ENCODE data around the gene CPSF3. TPM values are rescaled to one million over a fixed set of nuclear protein-coding genes. Genes with fewer than 3 reads are reported as not detected.

The CPSF3 gene
- total RNA-seq, 1 experiment from 2014 or later, result 54.7 TPM

DNA sequence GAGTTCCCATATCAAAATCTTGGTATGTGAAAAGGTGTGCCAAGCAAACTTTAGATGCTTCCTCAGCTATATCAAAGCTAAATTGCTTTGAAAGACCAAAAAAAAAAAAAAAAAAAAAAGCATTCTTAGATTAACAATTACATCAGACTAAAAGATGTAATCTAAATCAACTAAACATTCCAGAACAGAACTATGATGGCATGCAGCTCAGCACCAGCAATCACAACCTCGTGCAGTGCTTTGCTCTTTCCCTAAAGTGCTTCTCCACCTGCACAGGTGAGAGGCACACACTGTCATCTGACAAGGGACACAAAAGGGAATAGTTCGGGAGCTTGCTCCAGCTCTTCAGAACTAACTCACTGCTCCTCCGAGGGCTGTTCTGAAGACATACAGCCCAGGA is 94.7 kb downstream of the CPSF3 start:
- DNase-seq (ENCODE audit: low spot score), result no peak

DNA sequence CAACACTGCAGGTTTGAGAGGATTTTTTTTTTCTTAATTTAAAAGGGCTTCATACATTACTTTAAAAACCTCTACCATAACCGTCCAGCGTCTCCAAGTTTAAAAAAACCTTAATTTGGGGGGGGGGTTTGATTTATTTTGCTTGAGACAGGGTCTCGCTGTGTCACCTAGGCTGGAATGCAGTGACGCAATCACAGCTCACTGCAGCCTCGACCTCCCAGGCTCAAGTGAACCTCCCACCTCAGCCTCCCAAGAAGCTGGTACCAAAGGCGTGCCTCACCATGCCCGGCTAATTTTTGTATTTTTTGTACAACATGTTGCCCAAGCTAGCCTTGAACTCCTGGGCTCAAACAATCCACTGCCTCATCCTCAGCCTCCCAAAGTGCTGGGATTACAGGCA is 95.3 kb downstream of the CPSF3 start:
- DNase-seq (ENCODE audit: low spot score), result no peak

DNA sequence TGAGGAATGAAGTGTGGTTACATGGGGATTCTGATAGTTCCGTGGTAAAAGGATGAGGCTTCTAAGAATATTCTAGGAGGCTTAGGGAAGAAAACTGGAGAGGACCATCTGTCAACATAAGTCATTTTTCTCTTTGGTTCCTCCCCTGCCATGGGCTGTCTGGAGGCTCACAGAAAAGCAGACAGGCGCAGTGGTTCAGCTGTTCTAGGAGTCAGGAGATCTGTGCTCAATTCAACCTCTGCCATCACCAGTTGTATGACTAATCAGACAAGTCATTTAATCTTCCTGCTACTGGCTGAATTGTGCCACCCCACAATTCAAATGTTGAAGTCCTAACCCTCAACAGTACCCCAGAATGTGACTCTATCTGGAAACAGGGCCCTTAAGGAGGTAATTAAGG is 95.8 kb downstream of the CPSF3 start:
- DNase-seq (ENCODE audit: low spot score), result no peak

Other genes with a start within 250 kb of the CPSF3 start
- 10.4 and 13.7 TPM in 2 replicates for gene ASAP2, start 216.8 kb upstream of the CPSF3 start, total RNA-seq (2014; rRNA removed; shearing (Covaris generic))
- gene ITGB1BP1, start 126 bp upstream of the CPSF3 start, total RNA-seq (2014; rRNA removed; shearing (Covaris generic)), result 30.7 and 36.7 TPM in 2 replicates
- gene IAH1, start 50.9 kb downstream of the CPSF3 start, total RNA-seq (2014; rRNA removed; shearing (Covaris generic)), result 38.7 and 52.5 TPM in 2 replicates
- gene ADAM17, start 132.2 kb downstream of the CPSF3 start, total RNA-seq (2014; rRNA removed; shearing (Covaris generic)), result 16.7 and 18.2 TPM in 2 replicates
- 279 and 391 TPM in 2 replicates for gene YWHAQ, start 207.3 kb downstream of the CPSF3 start, total RNA-seq (2014; rRNA removed; shearing (Covaris generic))